ENCODE results near the gene FGD3.
"Not testable (repeated sequence)": the region's sequence is repeated elsewhere in the genome, so short reads cannot be mapped to it uniquely, and the experiment has no call there.

FGD3 gene

GRCh38 chr9:92947268-92948037 is at the start of gene FGD3:
Gene FGD3 (plus strand): TSS chr9:92947523. CDS start chr9:92976257, 28,734 bp downstream.
- peak in 1 of 2 experiments; percentile 24 for DNase-seq

- not testable (repeated sequence) for DNase-seq
These were observed 42.2 kb upstream of the FGD3 start for GRCh38 chr9:92905137-92905536.

- DNase-seq, result no peak
These were observed 35.5 kb upstream of the FGD3 start for GRCh38 chr9:92911511-92912475.

GRCh38 chr9:92917176-92917800 is 30.0 kb upstream of the FGD3 start:
- DNase-seq, result no peak

- no peak for DNase-seq
These were observed 26.9 kb upstream of the FGD3 start for GRCh38 chr9:92920437-92920836.

GRCh38 chr9:92931606-92932005 is 15.7 kb upstream of the FGD3 start:
- DNase-seq, result no peak

- no peak for DNase-seq
These were observed 13.0 kb upstream of the FGD3 start for GRCh38 chr9:92934321-92934720.

- DNase-seq, result no peak
These were observed 9.3 kb upstream of the FGD3 start for GRCh38 chr9:92938025-92938424.

- DNase-seq, result no peak
These were observed 5.5 kb upstream of the FGD3 start for GRCh38 chr9:92941861-92942260.

- DNase-seq, result no peak
These were observed 4.4 kb upstream of the FGD3 start for GRCh38 chr9:92942688-92943616.

GRCh38 chr9:92944921-92945320 is 2.4 kb upstream of the FGD3 start:
- no peak for DNase-seq

- DNase-seq, result no peak
These were observed 1.5 kb upstream of the FGD3 start for GRCh38 chr9:92945796-92946195.

- no peak for DNase-seq
These were observed 763 bp downstream of the FGD3 start for GRCh38 chr9:92948038-92948534.

- no peak for DNase-seq
These were observed 1.3 kb downstream of the FGD3 start for GRCh38 chr9:92948632-92949031.

GRCh38 chr9:92949266-92949982 is 2.1 kb downstream of the FGD3 start:
- DNase-seq, result no peak

- DNase-seq, result no peak
These were observed 3.1 kb downstream of the FGD3 start for GRCh38 chr9:92950359-92950955.

GRCh38 chr9:92952906-92953610 is 5.7 kb downstream of the FGD3 start:
- no peak for DNase-seq

GRCh38 chr9:92954049-92954861 is 6.9 kb downstream of the FGD3 start:
- peak; percentile 72 for DNase-seq

GRCh38 chr9:92954886-92955285 is 7.6 kb downstream of the FGD3 start:
- DNase-seq, result no peak
